COLO829 (cell line): ENCODE results near the gene ZNF438.
"Not testable (repeated sequence)": the region's sequence is repeated elsewhere in the genome, so short reads cannot be mapped to it uniquely, and the experiment has no call there.

Experiments
- DNase-seq: peaks from one replicate; pipeline ENCODE4 v3.0.0; 2012; ENCODE audit warnings: low spot score

Gene ZNF438

GRCh38 chr10:30803058-30803457 is 228.6 kb downstream of the ZNF438 start:
- no peak for DNase-seq

GRCh38 chr10:30800368-30800767 is 231.3 kb downstream of the ZNF438 start:
- DNase-seq, result no peak

GRCh38 chr10:30798646-30799185 is 232.9 kb downstream of the ZNF438 start:
- DNase-seq, result no peak

GRCh38 chr10:30795024-30795423 is 236.6 kb downstream of the ZNF438 start:
- not testable (repeated sequence) for DNase-seq
